ENCODE data around the gene HCRTR2.
"Not testable (repeated sequence)": the region's sequence is repeated elsewhere in the genome, so short reads cannot be mapped to it uniquely, and the experiment has no call there.

Gene HCRTR2

GRCh38 chr6:55239099-55239498 lies 64.8 kb downstream of the HCRTR2 start:
- Histone ChIP-seq H3K9ac (ENCODE audit: low read length) (no peak overlapping the region), H3K27me3 (ENCODE audit: control insufficient read depth in 1 of 2, insufficient read depth in 2 of 2, low read length in 2 of 2) (no peaks in the 10 kb centered on the region), H3K9me3 (ENCODE audit: low read length) (no peaks in the 10 kb centered on the region), H3K4me1 (ENCODE audit: insufficient read depth, low read length) (no peaks in the 10 kb centered on the region), H3K27ac (ENCODE audit: low read depth, low read length) (no peak overlapping the region), H3K36me3 (ENCODE audit: insufficient read depth, low read length) (no peaks in the 10 kb centered on the region), H3K4me3 (ENCODE audit: low read depth in 1 of 2, low read length in 2 of 2) (no peak overlapping the region)

- H3K36me3 ChIP-seq (ENCODE audit: insufficient read depth, low read length); H3K4me3 ChIP-seq (ENCODE audit: low read depth in 1 of 2, low read length in 2 of 2); H3K9me3 ChIP-seq (ENCODE audit: low read length); H3K9ac ChIP-seq (ENCODE audit: low read length); H3K4me1 ChIP-seq (ENCODE audit: insufficient read depth, low read length); H3K27me3 ChIP-seq (ENCODE audit: control insufficient read depth in 1 of 2, insufficient read depth in 2 of 2, low read length in 2 of 2); H3K27ac ChIP-seq (ENCODE audit: low read depth, low read length): not testable (repeated sequence)
Measured at GRCh38 chr6:55240975-55241605, 66.8 kb downstream of the HCRTR2 start.

DNA sequence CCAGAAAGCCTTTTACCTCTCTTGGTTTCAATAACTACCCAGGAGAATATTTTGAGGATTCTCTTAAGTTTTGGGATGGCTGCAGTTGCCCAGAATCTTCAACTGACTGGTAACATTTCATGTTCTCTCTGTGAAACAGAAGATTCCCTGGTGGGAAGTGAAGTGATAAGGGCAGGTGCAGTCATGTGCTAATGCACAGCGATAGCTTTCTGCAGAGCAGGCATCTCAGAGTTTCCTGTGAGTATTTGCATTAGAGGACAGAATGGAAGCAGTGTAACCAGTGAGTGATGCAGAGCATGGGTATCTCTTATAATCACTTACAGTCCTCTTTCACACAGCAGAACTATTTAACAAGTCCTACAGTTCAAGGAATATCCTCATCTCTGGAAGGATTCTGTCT lies 76.1 kb downstream of the HCRTR2 start:
- Histone ChIP-seq H3K4me3 (ENCODE audit: low read depth in 1 of 2, low read length in 2 of 2) (no peak overlapping the region), H3K27me3 (ENCODE audit: control insufficient read depth in 1 of 2, insufficient read depth in 2 of 2, low read length in 2 of 2) (no peaks in the 10 kb centered on the region), H3K27ac (ENCODE audit: low read depth, low read length) (no peak overlapping the region), H3K36me3 (ENCODE audit: insufficient read depth, low read length) (no peaks in the 10 kb centered on the region), H3K4me1 (ENCODE audit: insufficient read depth, low read length) (no peaks in the 10 kb centered on the region), H3K9me3 (ENCODE audit: low read length) (no peaks in the 10 kb centered on the region), H3K9ac (ENCODE audit: low read length) (no peak overlapping the region)

DNA sequence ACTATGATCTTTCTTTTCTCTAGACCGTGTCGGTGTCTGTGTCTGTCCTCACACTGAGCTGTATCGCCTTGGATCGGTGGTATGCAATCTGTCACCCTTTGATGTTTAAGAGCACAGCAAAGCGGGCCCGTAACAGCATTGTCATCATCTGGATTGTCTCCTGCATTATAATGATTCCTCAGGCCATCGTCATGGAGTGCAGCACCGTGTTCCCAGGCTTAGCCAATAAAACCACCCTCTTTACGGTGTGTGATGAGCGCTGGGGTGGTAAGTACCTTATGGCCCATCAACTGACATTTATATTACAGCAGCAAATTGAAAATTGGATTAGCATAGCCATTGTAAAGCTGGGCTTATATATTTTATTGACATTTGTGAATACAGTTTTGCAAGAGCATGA lies 80.8 kb downstream of the HCRTR2 start:
- no peaks in the 10 kb centered on the region for H3K9me3 ChIP-seq (ENCODE audit: low read length)
- H3K27ac ChIP-seq (ENCODE audit: low read depth, low read length) = no peak overlapping the region
- no peaks in the 10 kb centered on the region for H3K27me3 ChIP-seq (ENCODE audit: control insufficient read depth in 1 of 2, insufficient read depth in 2 of 2, low read length in 2 of 2)
- H3K4me1 ChIP-seq (ENCODE audit: insufficient read depth, low read length) = no peaks in the 10 kb centered on the region
- H3K4me3 ChIP-seq (ENCODE audit: low read depth in 1 of 2, low read length in 2 of 2) = no peak overlapping the region
- H3K36me3 ChIP-seq (ENCODE audit: insufficient read depth, low read length) = no peaks in the 10 kb centered on the region
- no peak overlapping the region for H3K9ac ChIP-seq (ENCODE audit: low read length)

GRCh38 chr6:55260181-55260580 lies 85.9 kb downstream of the HCRTR2 start:
- Histone ChIP-seq H3K36me3 (ENCODE audit: insufficient read depth, low read length) (no peaks in the 10 kb centered on the region), H3K4me3 (ENCODE audit: low read depth in 1 of 2, low read length in 2 of 2) (no peak overlapping the region), H3K27ac (ENCODE audit: low read depth, low read length) (no peak overlapping the region)

GRCh38 chr6:55265409-55266114 lies 91.2 kb downstream of the HCRTR2 start:
- no peaks in the 10 kb centered on the region for H3K9me3 ChIP-seq (ENCODE audit: low read length)
- H3K9ac ChIP-seq (ENCODE audit: low read length) = no peak overlapping the region
- H3K4me1 ChIP-seq (ENCODE audit: insufficient read depth, low read length) = no peaks in the 10 kb centered on the region
- H3K27ac ChIP-seq (ENCODE audit: low read depth, low read length) = no peak overlapping the region
- no peaks in the 10 kb centered on the region for H3K27me3 ChIP-seq (ENCODE audit: control insufficient read depth in 1 of 2, insufficient read depth in 2 of 2, low read length in 2 of 2)
- no peaks in the 10 kb centered on the region for H3K36me3 ChIP-seq (ENCODE audit: insufficient read depth, low read length)
- H3K4me3 ChIP-seq (ENCODE audit: low read depth in 1 of 2, low read length in 2 of 2) = no peak overlapping the region

More at GRCh38 chr6:55260181-55260580, 85.9 kb downstream of the HCRTR2 start:
- no peak overlapping the region for H3K9ac ChIP-seq (ENCODE audit: low read length)
- no peaks in the 10 kb centered on the region for H3K27me3 ChIP-seq (ENCODE audit: control insufficient read depth in 1 of 2, insufficient read depth in 2 of 2, low read length in 2 of 2)
- H3K4me1 ChIP-seq (ENCODE audit: insufficient read depth, low read length) = no peaks in the 10 kb centered on the region
- H3K9me3 ChIP-seq (ENCODE audit: low read length) = no peaks in the 10 kb centered on the region

DNA sequence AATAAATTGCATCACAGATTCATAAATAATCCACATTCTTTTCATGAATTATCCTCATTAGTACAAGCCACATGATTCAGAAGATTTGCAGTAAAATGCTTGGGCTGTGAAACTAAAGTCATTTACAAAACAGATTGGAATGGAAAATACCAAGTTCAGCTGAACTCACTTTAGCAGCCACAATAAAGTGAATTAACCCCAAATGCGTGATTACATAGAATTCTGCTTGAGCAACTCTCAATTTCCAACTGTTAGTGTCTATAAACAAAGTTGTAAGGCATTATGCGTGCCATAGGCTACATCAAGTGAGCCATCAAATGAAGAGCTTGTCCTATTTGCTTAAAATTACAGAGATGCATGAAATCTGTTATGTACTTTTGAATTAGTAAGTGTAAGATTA lies 92.6 kb downstream of the HCRTR2 start:
- Histone ChIP-seq H3K4me1 (ENCODE audit: insufficient read depth, low read length) (no peaks in the 10 kb centered on the region), H3K9me3 (ENCODE audit: low read length) (no peaks in the 10 kb centered on the region), H3K36me3 (ENCODE audit: insufficient read depth, low read length) (no peaks in the 10 kb centered on the region), H3K9ac (ENCODE audit: low read length) (no peak overlapping the region), H3K27me3 (ENCODE audit: control insufficient read depth in 1 of 2, insufficient read depth in 2 of 2, low read length in 2 of 2) (no peaks in the 10 kb centered on the region), H3K27ac (ENCODE audit: low read depth, low read length) (no peak overlapping the region), H3K4me3 (ENCODE audit: low read depth in 1 of 2, low read length in 2 of 2) (no peak overlapping the region)

GRCh38 chr6:55276745-55277530 lies 102.6 kb downstream of the HCRTR2 start:
- Histone ChIP-seq H3K9ac (ENCODE audit: low read length) (no peak overlapping the region), H3K4me3 (ENCODE audit: low read depth in 1 of 2, low read length in 2 of 2) (no peak overlapping the region), H3K27me3 (ENCODE audit: control insufficient read depth in 1 of 2, insufficient read depth in 2 of 2, low read length in 2 of 2) (no peaks in the 10 kb centered on the region), H3K27ac (ENCODE audit: low read depth, low read length) (no peak overlapping the region), H3K9me3 (ENCODE audit: low read length) (no peaks in the 10 kb centered on the region), H3K36me3 (ENCODE audit: insufficient read depth, low read length) (no peaks in the 10 kb centered on the region), H3K4me1 (ENCODE audit: insufficient read depth, low read length) (no peaks in the 10 kb centered on the region)

- Histone ChIP-seq H3K27me3 (ENCODE audit: control insufficient read depth in 1 of 2, insufficient read depth in 2 of 2, low read length in 2 of 2) (no peaks in the 10 kb centered on the region), H3K4me1 (ENCODE audit: insufficient read depth, low read length) (no peaks in the 10 kb centered on the region), H3K27ac (ENCODE audit: low read depth, low read length) (no peak overlapping the region), H3K4me3 (ENCODE audit: low read depth in 1 of 2, low read length in 2 of 2) (no peak overlapping the region), H3K9ac (ENCODE audit: low read length) (no peak overlapping the region), H3K9me3 (ENCODE audit: low read length) (no peaks in the 10 kb centered on the region), H3K36me3 (ENCODE audit: insufficient read depth, low read length) (no peaks in the 10 kb centered on the region)
Measured at GRCh38 chr6:55277646-55278045, 103.3 kb downstream of the HCRTR2 start.

DNA sequence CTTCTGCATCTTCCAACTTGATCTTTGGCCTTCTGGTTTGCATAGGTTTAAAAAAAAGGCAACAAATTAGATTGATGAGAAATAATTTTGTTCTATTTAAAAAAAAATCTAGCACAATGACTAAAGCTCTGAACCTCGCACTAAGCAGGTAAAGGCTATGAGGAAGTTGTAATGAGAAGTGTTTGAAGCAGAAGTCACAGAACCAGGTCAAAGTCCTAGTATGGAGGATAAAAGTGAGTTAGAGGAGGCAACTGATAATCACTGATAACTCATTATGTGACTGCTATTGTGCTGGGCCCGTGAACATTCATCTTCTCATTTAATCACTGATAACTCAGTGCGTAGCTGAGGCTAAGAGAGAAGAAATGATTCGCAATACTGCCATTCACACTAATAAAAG lies 106.9 kb downstream of the HCRTR2 start:
- Histone ChIP-seq H3K9ac (ENCODE audit: low read length) (no peak overlapping the region), H3K4me1 (ENCODE audit: insufficient read depth, low read length) (no peaks in the 10 kb centered on the region), H3K4me3 (ENCODE audit: low read depth in 1 of 2, low read length in 2 of 2) (no peak overlapping the region), H3K27ac (ENCODE audit: low read depth, low read length) (no peak overlapping the region), H3K9me3 (ENCODE audit: low read length) (no peaks in the 10 kb centered on the region), H3K27me3 (ENCODE audit: control insufficient read depth in 1 of 2, insufficient read depth in 2 of 2, low read length in 2 of 2) (no peaks in the 10 kb centered on the region), H3K36me3 (ENCODE audit: insufficient read depth, low read length) (no peaks in the 10 kb centered on the region)

DNA sequence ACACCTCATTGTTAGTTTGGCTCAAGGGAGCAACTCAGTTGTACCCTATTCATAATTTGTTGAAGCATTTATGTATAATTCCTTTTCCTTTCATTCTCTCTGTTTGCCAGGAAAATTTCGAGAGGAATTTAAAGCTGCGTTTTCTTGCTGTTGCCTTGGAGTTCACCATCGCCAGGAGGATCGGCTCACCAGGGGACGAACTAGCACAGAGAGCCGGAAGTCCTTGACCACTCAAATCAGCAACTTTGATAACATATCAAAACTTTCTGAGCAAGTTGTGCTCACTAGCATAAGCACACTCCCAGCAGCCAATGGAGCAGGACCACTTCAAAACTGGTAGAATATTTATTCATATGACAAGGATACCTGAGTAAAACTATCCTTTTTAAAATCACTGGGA lies 107.8 kb downstream of the HCRTR2 start:
- no peaks in the 10 kb centered on the region for H3K36me3 ChIP-seq (ENCODE audit: insufficient read depth, low read length)
- H3K4me1 ChIP-seq (ENCODE audit: insufficient read depth, low read length) = no peaks in the 10 kb centered on the region
- no peaks in the 10 kb centered on the region for H3K9me3 ChIP-seq (ENCODE audit: low read length)
- H3K27ac ChIP-seq (ENCODE audit: low read depth, low read length) = no peak overlapping the region
- no peak overlapping the region for H3K9ac ChIP-seq (ENCODE audit: low read length)
- no peak overlapping the region for H3K4me3 ChIP-seq (ENCODE audit: low read depth in 1 of 2, low read length in 2 of 2)
- H3K27me3 ChIP-seq (ENCODE audit: control insufficient read depth in 1 of 2, insufficient read depth in 2 of 2, low read length in 2 of 2) = no peaks in the 10 kb centered on the region
